Prostate gland (tissue), 2 donors: ENCODE results near the gene NGFR.

ENCODE experiments used
- POLR2A ChIP-seq: fragments of 450-650 bp; IDR thresholded peaks from one replicate; pipeline ENCODE4 v1.6.1; 2016; ENCODE audit warnings: antibody characterized with exemption, mild to moderate bottlenecking
- POLR2AphosphoS5 ChIP-seq: sonication (generic); formaldehyde crosslinking; IDR thresholded peaks from one replicate; pipeline ENCODE4 v1.6.1; 2017; ENCODE audit warnings: antibody characterized with exemption
- TF ChIP-seq, protein P1 (sequence below), 4 experiments: fragments of 200-600 bp in 2 of 4; fragments of 450-650 bp in 2 of 4; sonication (generic) in 2 of 4; IDR thresholded peaks; 1 replicate in 3 of 4; 2 replicates in 1 of 4; pipeline ENCODE4 v1.5.1; 2016 to 2019; ENCODE audit warnings: antibody characterized with exemption in 4 of 4, mild to moderate bottlenecking in 2 of 4, moderate library complexity in 2 of 4

DNA sequence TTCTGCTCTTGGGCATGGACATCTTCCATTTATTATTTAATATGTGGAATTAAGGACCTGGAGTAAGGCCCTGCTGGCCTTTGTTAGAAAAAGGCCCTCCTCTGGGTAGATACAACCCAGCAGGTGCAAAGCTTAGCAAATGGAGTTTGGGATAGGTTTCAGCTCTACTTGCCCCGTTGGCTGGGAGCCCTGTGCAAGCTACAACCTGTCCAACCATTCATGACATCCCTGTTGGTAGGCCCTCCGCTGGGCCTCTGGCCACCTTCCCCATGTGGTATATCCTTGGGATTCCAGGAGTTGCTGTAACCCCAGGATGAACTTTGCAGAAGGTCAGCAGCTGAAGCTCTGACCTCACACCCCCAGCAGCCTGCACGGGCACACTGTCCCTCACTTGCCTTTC, 6.4 kb downstream of the NGFR start:
- TF ChIP-seq, protein P1, sequence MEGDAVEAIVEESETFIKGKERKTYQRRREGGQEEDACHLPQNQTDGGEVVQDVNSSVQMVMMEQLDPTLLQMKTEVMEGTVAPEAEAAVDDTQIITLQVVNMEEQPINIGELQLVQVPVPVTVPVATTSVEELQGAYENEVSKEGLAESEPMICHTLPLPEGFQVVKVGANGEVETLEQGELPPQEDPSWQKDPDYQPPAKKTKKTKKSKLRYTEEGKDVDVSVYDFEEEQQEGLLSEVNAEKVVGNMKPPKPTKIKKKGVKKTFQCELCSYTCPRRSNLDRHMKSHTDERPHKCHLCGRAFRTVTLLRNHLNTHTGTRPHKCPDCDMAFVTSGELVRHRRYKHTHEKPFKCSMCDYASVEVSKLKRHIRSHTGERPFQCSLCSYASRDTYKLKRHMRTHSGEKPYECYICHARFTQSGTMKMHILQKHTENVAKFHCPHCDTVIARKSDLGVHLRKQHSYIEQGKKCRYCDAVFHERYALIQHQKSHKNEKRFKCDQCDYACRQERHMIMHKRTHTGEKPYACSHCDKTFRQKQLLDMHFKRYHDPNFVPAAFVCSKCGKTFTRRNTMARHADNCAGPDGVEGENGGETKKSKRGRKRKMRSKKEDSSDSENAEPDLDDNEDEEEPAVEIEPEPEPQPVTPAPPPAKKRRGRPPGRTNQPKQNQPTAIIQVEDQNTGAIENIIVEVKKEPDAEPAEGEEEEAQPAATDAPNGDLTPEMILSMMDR (IDR thresholded peaks at IDR 0.05) = no peak
- no peak for TF ChIP-seq POLR2A
- TF ChIP-seq POLR2AphosphoS5 = peak; percentile 59
